K562 (cell line): ENCODE data around the gene CCDC194. TPM values are rescaled to one million over a fixed set of nuclear protein-coding genes. Genes with fewer than 3 reads are reported as not detected.

ENCODE experiments used
- E2F8 ChIP-seq: fragments of 450-650 bp; IDR thresholded peaks from 2 replicates; pipeline ENCODE4 v1.7.1; 2018; ENCODE audit warnings: mild to moderate bottlenecking, low read depth; ENCODE audit not compliant: partially characterized antibody
- HMGN3 ChIP-seq: IDR thresholded peaks from 2 replicates; pipeline ENCODE4 v1.6.1; 2011; ENCODE audit warnings: borderline replicate concordance, low read depth, mild to moderate bottlenecking, mixed read lengths, low read length; ENCODE audit not compliant: insufficient read length; ENCODE audit errors: extremely low read depth
- ILK ChIP-seq: fragments of 450-650 bp; IDR thresholded peaks from 2 replicates; pipeline ENCODE4 v1.6.1; 2016; ENCODE audit warnings: missing genetic modification characterization, low read depth, mild to moderate bottlenecking, missing compliant biosample characterization, moderate library complexity, borderline replicate concordance
- KDM4B ChIP-seq, 2 experiments: fragments of 450-650 bp in 1 of 2; sonication (generic) in 1 of 2; IDR thresholded peaks; 2 replicates each; pipeline ENCODE4 v1.6.1; 2016 to 2017; ENCODE audit warnings: borderline replicate concordance in 2 of 2, antibody characterized with exemption in 1 of 2, low read depth in 1 of 2, mild to moderate bottlenecking in 1 of 2
- MAZ ChIP-seq, 2 experiments: fragments of 450-650 bp in 1 of 2; sonication (generic) in 1 of 2; formaldehyde crosslinking; IDR thresholded peaks in 1 of 2; conservative IDR thresholded peaks in 1 of 2; 2 replicates each; pipeline versions ENCODE4 v1.4.0 to v1.5.0; 2020; ENCODE audit warnings: mild to moderate bottlenecking in 1 of 2, missing genetic modification reagents in 1 of 2
- MIER1 ChIP-seq: fragments of 450-650 bp; IDR thresholded peaks from 2 replicates; pipeline ENCODE4 v1.6.1; 2016; ENCODE audit warnings: antibody characterized with exemption, mild to moderate bottlenecking, low read depth
- OTX1 ChIP-seq: fragments of 450-650 bp; formaldehyde crosslinking; IDR thresholded peaks from 2 replicates; pipeline ENCODE4 v1.4.0; 2022; ENCODE audit warnings: mild to moderate bottlenecking
- PHF21A ChIP-seq: fragments of 450-650 bp; IDR thresholded peaks from 2 replicates; pipeline ENCODE4 v1.6.1; 2017; ENCODE audit warnings: low read depth, borderline replicate concordance
- POLR3A ChIP-seq: IDR thresholded peaks from 2 replicates; pipeline ENCODE4 v1.6.1; 2011; ENCODE audit warnings: borderline replicate concordance, mild to moderate bottlenecking, moderate library complexity; ENCODE audit not compliant: insufficient read length, insufficient read depth; ENCODE audit errors: extremely low read depth
- RNF2 ChIP-seq: sonication (generic); IDR thresholded peaks from 2 replicates; pipeline ENCODE4 v1.6.1; 2016
- ZNF143 ChIP-seq: sonication (generic); formaldehyde crosslinking; IDR thresholded peaks from 2 replicates; pipeline ENCODE4 v1.9.0; 2022; ENCODE audit warnings: mild to moderate bottlenecking, missing genetic modification reagents
- ZNF395 ChIP-seq: fragments of 200-800 bp; sonication (Bioruptor generic); IDR thresholded peaks from 2 replicates; pipeline ENCODE4 v1.6.1; 2017; ENCODE audit warnings: missing genetic modification characterization, missing compliant biosample characterization
- polyA plus RNA-seq, 8 experiments: library from polyadenylated mRNA; depleted of rRNA in 4 of 8; stranded (reverse) in 5 of 8; unstranded in 3 of 8; fragments of >200 nt; fragmentation: Nextera tagmentation in 2 of 8; fragmentation: Illumina TruSeq in 1 of 8; extraction: Ambion mirVana in 2 of 8; extraction: Trizol in 1 of 8; gene quantifications; 2 replicates each; pipeline versions ENCODE4 v1.2.1 to v1.2.3, GENCODE V29; 2011 to 2014; ENCODE audit warnings: inconsistent platforms in 1 of 8, missing spikeins in 1 of 8
- total RNA-seq, 7 experiments: library from RNA; depleted of rRNA in 6 of 7; stranded (reverse); fragments of >200 nt in 6 of 7; fragmentation: Illumina TruSeq in 2 of 7; extraction: Trizol in 2 of 7; gene quantifications; 2 replicates each; pipeline versions ENCODE4 v1.2.1 to v1.2.3, GENCODE V29; 2011 to 2021; ENCODE audit warnings: low replicate concordance in 1 of 7
- TF ChIP-seq, protein P1 (sequence below): fragments of 250-450 bp; sonication (Bioruptor Pico); IDR thresholded peaks from 2 replicates; pipeline ENCODE4 v1.8.0; 2022; ENCODE audit warnings: moderate library complexity, mild to moderate bottlenecking, inconsistent platforms
- TF ChIP-seq, protein P2 (sequence below): fragments of 200-400 bp; formaldehyde crosslinking; IDR thresholded peaks from 2 replicates; pipeline ENCODE4 v1.6.1; 2017; ENCODE audit warnings: mild to moderate bottlenecking, low read depth, low read length, moderate library complexity
- TF ChIP-seq, protein P3 (sequence below), 2 experiments: fragments of 200-800 bp in 1 of 2; sonication (Bioruptor generic) in 1 of 2; sonication (generic) in 1 of 2; formaldehyde crosslinking in 1 of 2; IDR thresholded peaks in 1 of 2; conservative IDR thresholded peaks in 1 of 2; 2 replicates each; pipeline versions ENCODE4 v1.5.0 to v1.6.1; 2016 to 2020; ENCODE audit warnings: missing compliant biosample characterization in 1 of 2, missing genetic modification characterization in 1 of 2, missing genetic modification reagents in 1 of 2
- TF ChIP-seq, protein P4 (sequence below): fragments of 450-650 bp; conservative IDR thresholded peaks from 2 replicates; pipeline ENCODE4 v1.6.1; 2016; ENCODE audit warnings: missing genetic modification characterization, low read depth, mild to moderate bottlenecking, control low read depth, missing compliant biosample characterization

The CCDC194 gene
- total and polyA plus RNA-seq, 9 of the 15 experiments (the other 6 are each of a cell fraction or from before 2014, with no cell fraction given), result 0.13 to 1.3 (median 0.39) TPM; not detected in 3

GRCh38 chr19:17394891-17395415, 957 bp upstream of the CCDC194 start (continued):
- TF ChIP-seq, protein P1, sequence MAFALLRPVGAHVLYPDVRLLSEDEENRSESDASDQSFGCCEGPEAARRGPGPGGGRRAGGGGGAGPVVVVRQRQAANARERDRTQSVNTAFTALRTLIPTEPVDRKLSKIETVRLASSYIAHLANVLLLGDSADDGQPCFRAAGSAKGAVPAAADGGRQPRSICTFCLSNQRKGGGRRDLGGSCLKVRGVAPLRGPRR (CRISPR knock-in tag), result no peak
- TF ChIP-seq MAZ (CRISPR knock-in tag; conservative IDR thresholded peaks at IDR 0.05 in 1 of 2, IDR thresholded peaks at IDR 0.05 in 1 of 2) (peak; percentile 41 to 81; a peak in 3 of 4 replicates), RNF2 (no peak), KDM4B (IDR thresholded peaks at IDR 0.05; ENCODE audit: borderline replicate concordance in 2 of 2, low read depth in 1 of 2) (no peak), PHF21A (peak; percentile 80; the same call in 1 of the 2 replicates), ZNF395 (CRISPR knock-in tag) (no peak), OTX1 (CRISPR knock-in tag) (peak; percentile 97), MIER1 (peak; percentile 37; the same call in 1 of the 2 replicates), E2F8 (peak; percentile 76), ZNF143 (no peak), ILK (tag) (no peak), HMGN3 (no peak), POLR3A (no peak)
- TF ChIP-seq, protein P2, sequence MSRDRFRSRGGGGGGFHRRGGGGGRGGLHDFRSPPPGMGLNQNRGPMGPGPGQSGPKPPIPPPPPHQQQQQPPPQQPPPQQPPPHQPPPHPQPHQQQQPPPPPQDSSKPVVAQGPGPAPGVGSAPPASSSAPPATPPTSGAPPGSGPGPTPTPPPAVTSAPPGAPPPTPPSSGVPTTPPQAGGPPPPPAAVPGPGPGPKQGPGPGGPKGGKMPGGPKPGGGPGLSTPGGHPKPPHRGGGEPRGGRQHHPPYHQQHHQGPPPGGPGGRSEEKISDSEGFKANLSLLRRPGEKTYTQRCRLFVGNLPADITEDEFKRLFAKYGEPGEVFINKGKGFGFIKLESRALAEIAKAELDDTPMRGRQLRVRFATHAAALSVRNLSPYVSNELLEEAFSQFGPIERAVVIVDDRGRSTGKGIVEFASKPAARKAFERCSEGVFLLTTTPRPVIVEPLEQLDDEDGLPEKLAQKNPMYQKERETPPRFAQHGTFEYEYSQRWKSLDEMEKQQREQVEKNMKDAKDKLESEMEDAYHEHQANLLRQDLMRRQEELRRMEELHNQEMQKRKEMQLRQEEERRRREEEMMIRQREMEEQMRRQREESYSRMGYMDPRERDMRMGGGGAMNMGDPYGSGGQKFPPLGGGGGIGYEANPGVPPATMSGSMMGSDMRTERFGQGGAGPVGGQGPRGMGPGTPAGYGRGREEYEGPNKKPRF, result no peak
- TF ChIP-seq, protein P3, sequence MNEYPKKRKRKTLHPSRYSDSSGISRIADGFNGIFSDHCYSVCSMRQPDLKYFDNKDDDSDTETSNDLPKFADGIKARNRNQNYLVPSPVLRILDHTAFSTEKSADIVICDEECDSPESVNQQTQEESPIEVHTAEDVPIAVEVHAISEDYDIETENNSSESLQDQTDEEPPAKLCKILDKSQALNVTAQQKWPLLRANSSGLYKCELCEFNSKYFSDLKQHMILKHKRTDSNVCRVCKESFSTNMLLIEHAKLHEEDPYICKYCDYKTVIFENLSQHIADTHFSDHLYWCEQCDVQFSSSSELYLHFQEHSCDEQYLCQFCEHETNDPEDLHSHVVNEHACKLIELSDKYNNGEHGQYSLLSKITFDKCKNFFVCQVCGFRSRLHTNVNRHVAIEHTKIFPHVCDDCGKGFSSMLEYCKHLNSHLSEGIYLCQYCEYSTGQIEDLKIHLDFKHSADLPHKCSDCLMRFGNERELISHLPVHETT (CRISPR knock-in tag; conservative IDR thresholded peaks at IDR 0.05 in 1 of 2, IDR thresholded peaks at IDR 0.05 in 1 of 2), result no peak
- TF ChIP-seq, protein P4, sequence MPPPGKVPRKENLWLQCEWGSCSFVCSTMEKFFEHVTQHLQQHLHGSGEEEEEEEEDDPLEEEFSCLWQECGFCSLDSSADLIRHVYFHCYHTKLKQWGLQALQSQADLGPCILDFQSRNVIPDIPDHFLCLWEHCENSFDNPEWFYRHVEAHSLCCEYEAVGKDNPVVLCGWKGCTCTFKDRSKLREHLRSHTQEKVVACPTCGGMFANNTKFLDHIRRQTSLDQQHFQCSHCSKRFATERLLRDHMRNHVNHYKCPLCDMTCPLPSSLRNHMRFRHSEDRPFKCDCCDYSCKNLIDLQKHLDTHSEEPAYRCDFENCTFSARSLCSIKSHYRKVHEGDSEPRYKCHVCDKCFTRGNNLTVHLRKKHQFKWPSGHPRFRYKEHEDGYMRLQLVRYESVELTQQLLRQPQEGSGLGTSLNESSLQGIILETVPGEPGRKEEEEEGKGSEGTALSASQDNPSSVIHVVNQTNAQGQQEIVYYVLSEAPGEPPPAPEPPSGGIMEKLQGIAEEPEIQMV (tag), result peak; percentile 81; the same call in 1 of the 2 replicates
